WERI-Rb-1 (cell line): ENCODE data around the gene GIMAP1.

Experiments used
- DNase-seq: peaks from one replicate; pipeline ENCODE4 v3.0.0-alpha.2; 2020
- H3K27ac ChIP-seq: fragments of 250-450 bp; sonication (Bioruptor Pico); 2 replicates; pipeline ENCODE4 v1.5.1; 2020; ENCODE audit warnings: mild to moderate bottlenecking, moderate library complexity
- H3K27me3 ChIP-seq: fragments of 250-450 bp; sonication (Bioruptor Pico); 2 replicates; pipeline ENCODE4 v1.5.1; 2021; ENCODE audit warnings: mild to moderate bottlenecking, low read depth, moderate library complexity; ENCODE audit not compliant: insufficient read depth, severe bottlenecking
- H3K36me3 ChIP-seq: fragments of 250-450 bp; sonication (Bioruptor Pico); 2 replicates; pipeline ENCODE4 v1.5.1; 2020; ENCODE audit warnings: mild to moderate bottlenecking, moderate library complexity
- H3K4me3 ChIP-seq: 2 replicates; pipeline ENCODE4 v1.5.1; 2011; ENCODE audit warnings: low read depth, mild to moderate bottlenecking, control low read depth, low read length
- H3K9me3 ChIP-seq: fragments of 250-450 bp; sonication (Bioruptor Pico); 2 replicates; pipeline ENCODE4 v1.5.1; 2021; ENCODE audit warnings: mild to moderate bottlenecking, moderate library complexity; ENCODE audit not compliant: severe bottlenecking
- CTCF ChIP-seq: IDR thresholded peaks from 2 replicates; pipeline ENCODE4 v1.5.1; 2011; ENCODE audit warnings: low read depth, mild to moderate bottlenecking, control low read depth, inconsistent platforms, low read length

The GIMAP1 gene

DNA sequence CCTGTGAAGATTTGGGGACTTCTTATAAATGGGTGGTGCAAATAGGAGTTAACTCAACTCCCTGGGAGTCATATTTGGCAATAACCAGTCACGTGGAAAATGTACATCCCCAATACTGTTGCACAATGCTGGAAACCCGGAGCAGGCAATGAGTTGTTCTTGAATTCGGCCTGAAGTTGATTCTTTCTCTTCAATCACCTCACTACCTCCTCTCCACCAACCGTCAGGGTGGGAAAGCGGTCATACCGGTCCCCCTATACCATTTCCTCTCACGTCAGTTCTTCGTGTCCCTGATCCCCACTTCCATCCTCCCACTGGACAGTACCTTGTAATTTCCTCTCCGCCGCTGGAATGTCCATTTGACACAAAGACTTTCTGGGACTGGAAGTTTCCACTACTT, 23.6 kb downstream of the GIMAP1 start:
- DNase-seq = no peak
- H3K27me3 ChIP-seq = no peaks in the 10 kb centered on the region

DNA sequence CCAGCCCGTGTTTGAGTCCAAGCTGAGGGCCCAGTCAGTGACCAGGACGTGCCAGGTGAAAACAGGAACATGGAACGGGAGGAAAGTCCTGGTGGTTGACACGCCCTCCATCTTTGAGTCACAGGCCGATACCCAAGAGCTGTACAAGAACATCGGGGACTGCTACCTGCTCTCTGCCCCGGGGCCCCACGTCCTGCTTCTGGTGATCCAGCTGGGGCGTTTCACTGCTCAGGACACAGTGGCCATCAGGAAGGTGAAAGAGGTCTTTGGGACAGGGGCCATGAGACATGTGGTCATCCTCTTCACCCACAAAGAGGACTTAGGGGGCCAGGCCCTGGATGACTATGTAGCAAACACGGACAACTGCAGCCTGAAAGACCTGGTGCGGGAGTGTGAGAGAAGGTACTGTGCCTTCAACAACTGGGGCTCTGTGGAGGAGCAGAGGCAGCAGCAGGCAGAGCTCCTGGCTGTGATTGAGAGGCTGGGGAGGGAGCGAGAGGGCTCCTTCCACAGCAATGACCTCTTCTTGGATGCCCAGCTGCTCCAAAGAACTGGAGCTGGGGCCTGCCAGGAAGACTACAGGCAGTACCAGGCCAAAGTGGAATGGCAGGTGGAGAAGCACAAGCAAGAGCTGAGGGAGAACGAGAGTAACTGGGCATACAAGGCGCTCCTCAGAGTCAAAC, 26.0 kb downstream of the GIMAP1 start:
- Histone ChIP-seq H3K27me3 (no peaks in the 10 kb centered on the region), H3K4me3 (no peak overlapping the region), H3K9me3 (no peaks in the 10 kb centered on the region), H3K36me3 (no peaks in the 10 kb centered on the region), H3K27ac (no peak overlapping the region)
- DNase-seq = no peak
- no peak for TF ChIP-seq CTCF

More for the DNA sequence above, 23.6 kb downstream of the GIMAP1 start:
- no peak overlapping the region for H3K27ac ChIP-seq
- no peak for TF ChIP-seq CTCF
- no peaks in the 10 kb centered on the region for H3K36me3 ChIP-seq
- no peaks in the 10 kb centered on the region for H3K9me3 ChIP-seq
- H3K4me3 ChIP-seq = no peak overlapping the region

- Histone ChIP-seq H3K4me3 (no peak overlapping the region), H3K9me3 (no peaks in the 10 kb centered on the region), H3K27ac (no peak overlapping the region), H3K36me3 (no peaks in the 10 kb centered on the region), H3K27me3 (no peaks in the 10 kb centered on the region)
- no peak for TF ChIP-seq CTCF
- DNase-seq = no peak
These were observed 27.7 kb downstream of the GIMAP1 start for GRCh38 chr7:150744041-150744656.

DNA sequence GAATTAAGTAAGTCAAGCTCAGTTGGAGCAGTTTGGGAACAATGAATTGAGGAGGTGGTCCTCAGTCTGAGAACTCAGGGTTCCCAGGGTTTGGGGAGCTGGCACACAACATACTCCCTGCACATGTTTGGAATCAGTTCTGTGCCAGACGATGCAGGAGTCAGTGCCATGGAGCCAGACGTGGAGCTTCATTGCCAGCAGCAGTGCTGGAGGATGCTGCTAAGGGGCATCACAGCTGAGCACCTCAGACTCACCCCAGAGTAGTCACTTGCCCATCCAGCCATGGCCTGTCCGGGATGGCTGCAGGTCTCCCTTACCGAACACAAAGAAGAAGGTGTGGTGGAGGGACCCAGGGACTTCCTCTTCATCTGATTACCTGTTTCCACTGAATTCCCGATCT, 28.7 kb downstream of the GIMAP1 start:
- no peak overlapping the region for H3K27ac ChIP-seq
- no peaks in the 10 kb centered on the region for H3K36me3 ChIP-seq
- no peak overlapping the region for H3K4me3 ChIP-seq
- DNase-seq = no peak
- H3K9me3 ChIP-seq = no peaks in the 10 kb centered on the region
- H3K27me3 ChIP-seq = no peaks in the 10 kb centered on the region
- no peak for TF ChIP-seq CTCF

DNA sequence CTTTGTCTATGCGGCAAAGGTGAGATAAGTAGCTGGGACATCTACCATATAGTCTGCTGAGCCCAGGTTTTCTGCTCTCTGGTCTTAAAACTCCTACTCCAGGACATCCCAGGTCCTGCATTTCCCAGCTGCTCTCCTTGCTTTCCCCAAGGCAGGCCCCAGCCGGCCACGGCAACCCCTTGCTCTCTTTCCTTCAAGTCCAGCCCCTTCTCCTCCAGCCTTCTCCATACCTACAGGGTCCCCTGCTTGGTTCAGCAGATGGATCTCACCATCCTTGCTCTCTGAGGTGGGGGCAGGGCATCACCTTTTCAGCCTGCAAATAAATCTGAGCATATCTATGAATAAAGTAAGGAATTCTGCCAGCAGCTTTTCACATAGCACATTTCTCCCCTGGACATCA, 29.5 kb downstream of the GIMAP1 start:
- no peak for TF ChIP-seq CTCF
- Histone ChIP-seq H3K27ac (no peak overlapping the region), H3K9me3 (no peaks in the 10 kb centered on the region), H3K36me3 (no peaks in the 10 kb centered on the region), H3K4me3 (no peak overlapping the region), H3K27me3 (no peaks in the 10 kb centered on the region)
- DNase-seq = no peak

DNA sequence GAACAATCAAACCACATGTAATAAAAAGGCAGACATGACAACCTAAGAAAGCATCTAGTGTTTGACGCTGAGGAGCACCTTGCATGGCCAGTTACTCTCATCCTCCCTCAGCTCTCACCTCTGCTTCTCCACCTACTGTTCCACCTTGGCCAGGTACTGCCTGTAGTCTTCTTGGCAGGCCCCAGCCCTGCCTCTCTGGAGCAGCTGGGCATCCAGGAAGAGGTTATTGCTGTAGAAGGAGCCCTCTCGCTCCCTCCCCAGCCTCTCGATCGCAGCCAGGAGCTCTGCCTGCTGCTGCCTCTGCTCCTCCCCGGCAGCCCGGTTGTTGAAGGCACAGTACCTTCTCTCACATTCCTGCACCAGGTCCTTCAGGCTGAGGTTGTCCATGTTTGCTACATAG, 30.5 kb downstream of the GIMAP1 start:
- Histone ChIP-seq H3K27ac (no peak overlapping the region), H3K4me3 (no peak overlapping the region), H3K27me3 (no peaks in the 10 kb centered on the region), H3K9me3 (no peaks in the 10 kb centered on the region), H3K36me3 (no peaks in the 10 kb centered on the region)
- TF ChIP-seq CTCF = no peak
- no peak for DNase-seq
